GM23248 (cell line): ENCODE data around the gene SH3D19.
"Not testable (repeated sequence)": the region's sequence is repeated elsewhere in the genome, so short reads cannot be mapped to it uniquely, and the experiment has no call there.

Experiments used
- EZH2 ChIP-seq: fragments of 200-600 bp; sonication (generic); IDR thresholded peaks from 2 replicates; pipeline ENCODE4 v1.6.1; 2018; ENCODE audit warnings: antibody characterized with exemption, mild to moderate bottlenecking; ENCODE audit not compliant: insufficient read depth, poor library complexity, severe bottlenecking
- EZH2phosphoT487 ChIP-seq: fragments of 200-600 bp; sonication (generic); IDR thresholded peaks from 2 replicates; pipeline ENCODE4 v1.6.1; 2018; ENCODE audit warnings: antibody characterized with exemption, moderate library complexity, mild to moderate bottlenecking, low read depth; ENCODE audit not compliant: insufficient read depth

- TF ChIP-seq EZH2, EZH2phosphoT487: not testable (repeated sequence)
These were observed 189.4 kb downstream of the SH3D19 start for GRCh38 chr4:151136048-151136447.
